Right hindlimb (tissue), 1 donor: ENCODE data around the gene ADAMTS7.

Experiments
- DNase-seq: peaks from one replicate; pipeline ENCODE4 v3.0.0-alpha.2; 2018

The ADAMTS7 gene

GRCh38 chr15:78717956-78718656, 93.2 kb downstream of the ADAMTS7 start:
- DNase-seq = no peak

- no peak for DNase-seq
Measured at GRCh38 chr15:78716651-78717050, 94.6 kb downstream of the ADAMTS7 start.

GRCh38 chr15:78715930-78716329, 95.3 kb downstream of the ADAMTS7 start:
- DNase-seq = no peak

- DNase-seq = no peak
Measured at GRCh38 chr15:78715434-78715833, 95.8 kb downstream of the ADAMTS7 start.

GRCh38 chr15:78714890-78715289, 96.4 kb downstream of the ADAMTS7 start:
- no peak for DNase-seq

- DNase-seq = no peak
Measured at GRCh38 chr15:78712797-78713515, 98.3 kb downstream of the ADAMTS7 start.

- DNase-seq = no peak
Measured at GRCh38 chr15:78711638-78712037, 99.6 kb downstream of the ADAMTS7 start.

- peak; percentile 75 for DNase-seq
Measured at GRCh38 chr15:78709263-78709882, 101.9 kb downstream of the ADAMTS7 start.
